Measurements from ENCODE around the gene SIAH2.

- TF ChIP-seq CTCF (IDR thresholded peaks at IDR 0.05; ENCODE audit: poor library complexity) = no peak
- TF ChIP-seq EZH2 (IDR thresholded peaks at IDR 0.05; ENCODE audit: borderline replicate concordance) = no peak
- TF ChIP-seq EZH2phosphoT487 (IDR thresholded peaks at IDR 0.05; ENCODE audit: low read depth, severe bottlenecking, unreplicated experiment) = no peak
Measured at GRCh38 chr3:150756491-150757059, 6.4 kb downstream of the SIAH2 start.
